GM23338 (cell line): Measurements from ENCODE around the gene DUSP10. TPM values are rescaled to one million over a fixed set of nuclear protein-coding genes. Genes with fewer than 3 reads are reported as not detected.

Source experiments
- ATAC-seq: fragments of 200-7000 bp; cut with Tn5 transposase; 3 replicates; pipeline ENCODE4 v1.9.1; 2020
- DNase-seq: peaks from one replicate; pipeline ENCODE4 v3.0.0-alpha.2; 2015; ENCODE audit warnings: low spot score
- H2AFZ ChIP-seq: fragments of 200-600 bp; sonication (generic); 2 replicates; pipeline ENCODE4 v1.8.0; 2016; ENCODE audit warnings: antibody characterized with exemption, mild to moderate bottlenecking, moderate library complexity
- H3F3A ChIP-seq: fragments of 200-600 bp; sonication (generic); replicated peaks from 2 replicates; pipeline ENCODE4 v1.8.0; 2017; ENCODE audit warnings: antibody characterized with exemption, mixed run types, low read depth
- H3K27ac ChIP-seq: fragments of 200-600 bp; sonication (generic); 2 replicates; pipeline ENCODE4 v1.6.1; 2016; ENCODE audit warnings: low read depth
- H3K27me3 ChIP-seq: fragments of 200-600 bp; sonication (generic); 2 replicates; pipeline ENCODE4 v1.8.0; 2016; ENCODE audit warnings: mild to moderate bottlenecking, mixed run types, moderate library complexity; ENCODE audit not compliant: insufficient read depth
- H3K36me3 ChIP-seq: fragments of 200-600 bp; sonication (generic); 2 replicates; pipeline ENCODE4 v1.8.0; 2016; ENCODE audit warnings: mild to moderate bottlenecking; ENCODE audit not compliant: insufficient read depth
- H3K4me1 ChIP-seq: fragments of 200-600 bp; sonication (generic); 2 replicates; pipeline ENCODE4 v1.8.0; 2016; ENCODE audit warnings: mild to moderate bottlenecking, moderate library complexity; ENCODE audit not compliant: insufficient read depth
- H3K4me2 ChIP-seq: fragments of 200-600 bp; sonication (generic); 2 replicates; pipeline ENCODE4 v1.7.1; 2017; ENCODE audit warnings: mixed run types
- H3K4me3 ChIP-seq: fragments of 200-600 bp; sonication (generic); 2 replicates; pipeline ENCODE4 v1.6.1; 2016; ENCODE audit warnings: mixed run types
- H3K79me2 ChIP-seq: fragments of 200-600 bp; sonication (generic); replicated peaks from 2 replicates; pipeline ENCODE4 v1.8.0; 2017; ENCODE audit warnings: mild to moderate bottlenecking; ENCODE audit not compliant: insufficient read depth
- H3K9me2 ChIP-seq: fragments of 200-600 bp; sonication (generic); 2 replicates; pipeline ENCODE4 v1.8.0; 2017; ENCODE audit not compliant: insufficient read depth
- H4K20me1 ChIP-seq: fragments of 200-600 bp; sonication (generic); replicated peaks from 2 replicates; pipeline ENCODE4 v1.8.0; 2017; ENCODE audit warnings: mild to moderate bottlenecking; ENCODE audit not compliant: insufficient read depth
- H3K27ac Mint-ChIP-seq: 2 replicates; pipeline ENCODE4 v1.8.0; 2020; ENCODE audit warnings: inconsistent platforms, mild to moderate bottlenecking, moderate library complexity, mixed read lengths
- H3K27me3 Mint-ChIP-seq: 3 replicates; pipeline ENCODE4 v1.8.0; 2022; ENCODE audit warnings: low read depth, mild to moderate bottlenecking, moderate library complexity, mixed read lengths, inconsistent platforms; ENCODE audit not compliant: insufficient read depth, poor library complexity
- H3K36me3 Mint-ChIP-seq: 3 replicates; pipeline ENCODE4 v1.8.0; 2021; ENCODE audit warnings: low read depth, mild to moderate bottlenecking, inconsistent platforms, moderate library complexity, mixed read lengths
- H3K4me1 Mint-ChIP-seq: 3 replicates; pipeline ENCODE4 v1.8.0; 2020; ENCODE audit warnings: mild to moderate bottlenecking, inconsistent platforms, mixed read lengths
- H3K4me3 Mint-ChIP-seq: 3 replicates; pipeline ENCODE4 v1.8.0; 2021; ENCODE audit warnings: moderate library complexity, mild to moderate bottlenecking, inconsistent platforms, mixed read lengths
- H3K9me3 Mint-ChIP-seq: 3 replicates; pipeline ENCODE4 v1.8.0; 2020; ENCODE audit warnings: moderate library complexity, mild to moderate bottlenecking, inconsistent platforms, mixed read lengths
- CREB1 ChIP-seq: fragments of 250-450 bp; sonication (Bioruptor Pico); IDR thresholded peaks from 2 replicates; pipeline ENCODE4 v1.5.0; 2020; ENCODE audit warnings: low read depth, mild to moderate bottlenecking, moderate library complexity
- CTCF ChIP-seq, 2 experiments: fragments of 200-600 bp in 1 of 2; sonication (generic) in 1 of 2; conservative IDR thresholded peaks; 2 replicates each; pipeline versions ENCODE4 v1.5.1 to v1.6.1; 2016 to 2017; ENCODE audit warnings: antibody characterized with exemption in 2 of 2, low read depth in 2 of 2, mild to moderate bottlenecking in 2 of 2, moderate library complexity in 1 of 2
- ETS1 ChIP-seq: IDR thresholded peaks from 2 replicates; pipeline ENCODE4 v1.6.1; 2016; ENCODE audit warnings: antibody characterized with exemption
- EZH2 ChIP-seq: fragments of 200-600 bp; sonication (generic); IDR thresholded peaks from one replicate; pipeline ENCODE4 v1.8.0; 2017; ENCODE audit warnings: antibody characterized with exemption, mild to moderate bottlenecking, low read depth; ENCODE audit not compliant: unreplicated experiment
- EZH2phosphoT487 ChIP-seq: fragments of 200-600 bp; sonication (generic); IDR thresholded peaks from one replicate; pipeline ENCODE4 v1.8.1; 2018; ENCODE audit warnings: antibody characterized with exemption; ENCODE audit not compliant: unreplicated experiment
- JUNB ChIP-seq: IDR thresholded peaks from one replicate; pipeline ENCODE4 v1.6.1; 2016; ENCODE audit warnings: antibody characterized with exemption; ENCODE audit not compliant: unreplicated experiment
- NANOG ChIP-seq: IDR thresholded peaks from 2 replicates; pipeline ENCODE4 v1.6.1; 2016; ENCODE audit warnings: antibody characterized with exemption, borderline replicate concordance
- POLR2AphosphoS5 ChIP-seq: IDR thresholded peaks from 2 replicates; pipeline ENCODE4 v1.6.1; 2016; ENCODE audit warnings: antibody characterized with exemption, low read depth
- REST ChIP-seq: IDR thresholded peaks from one replicate; pipeline ENCODE4 v1.6.1; 2018; ENCODE audit warnings: antibody characterized with exemption; ENCODE audit not compliant: unreplicated experiment
- STAT1 ChIP-seq: IDR thresholded peaks from one replicate; pipeline ENCODE4 v1.6.1; 2016; ENCODE audit warnings: antibody characterized with exemption; ENCODE audit not compliant: unreplicated experiment
- ZNF114 ChIP-seq: fragments of 250-450 bp; sonication (Bioruptor Pico); IDR thresholded peaks from 2 replicates; pipeline ENCODE4 v1.5.0; 2020; ENCODE audit warnings: mild to moderate bottlenecking, moderate library complexity
- ZNF331 ChIP-seq: fragments of 250-450 bp; sonication (Bioruptor Pico); IDR thresholded peaks from 2 replicates; pipeline ENCODE4 v1.5.0; 2020; ENCODE audit warnings: low read depth, mild to moderate bottlenecking, moderate library complexity
- ZNF462 ChIP-seq: fragments of 250-450 bp; sonication (Bioruptor Pico); IDR thresholded peaks from 2 replicates; pipeline ENCODE4 v1.5.0; 2020; ENCODE audit warnings: mild to moderate bottlenecking, moderate library complexity
- polyA plus RNA-seq: library from polyadenylated mRNA; unstranded; fragments of >200 nt; fragmentation: Nextera tagmentation; extraction: Ambion mirVana; gene quantifications from 2 replicates; pipeline ENCODE4 v1.2.1, GENCODE V29; 2016
- total RNA-seq: library from RNA; depleted of rRNA; stranded (reverse); fragments of >200 nt; shearing (Covaris generic); gene quantifications from 2 replicates; pipeline ENCODE4 v1.2.3, GENCODE V29; 2014

Gene DUSP10
- total and polyA plus RNA-seq, 2 experiments from 2014 or later = 1.5 to 1.6 TPM

- no peak for ATAC-seq
- no peak overlapping the region for H3K27ac ChIP-seq
- H2AFZ ChIP-seq = no peak overlapping the region
- H3K4me1 Mint-ChIP-seq = no peaks in the 10 kb centered on the region
- H3K36me3 ChIP-seq = no peaks in the 10 kb centered on the region
- DNase-seq = no peak
- H3K9me3 Mint-ChIP-seq = no peaks in the 10 kb centered on the region
- no peaks in the 10 kb centered on the region for H3K27me3 ChIP-seq
- H3K4me3 Mint-ChIP-seq = no peak overlapping the region
- H3K36me3 Mint-ChIP-seq = no peaks in the 10 kb centered on the region
- no peak overlapping the region for H3K4me2 ChIP-seq
- no peaks in the 10 kb centered on the region for H3K9me2 ChIP-seq
- H3K79me2 ChIP-seq = no peaks in the 10 kb centered on the region
- no peak overlapping the region for H3K27ac Mint-ChIP-seq
- no peak overlapping the region for H3K4me3 ChIP-seq
- H3K4me1 ChIP-seq = no peaks in the 10 kb centered on the region
- H3F3A ChIP-seq = no peaks in the 10 kb centered on the region
- TF ChIP-seq ZNF114 (CRISPR knock-in tag) = no peak
- no peak for TF ChIP-seq ZNF462 (CRISPR knock-in tag)
- TF ChIP-seq JUNB = no peak
- no peak for TF ChIP-seq CTCF (conservative IDR thresholded peaks at IDR 0.05; ENCODE audit: low read depth in 2 of 2)
- TF ChIP-seq NANOG = no peak
- no peak for TF ChIP-seq REST
- no peak for TF ChIP-seq STAT1
- TF ChIP-seq EZH2 = no peak
- no peak for TF ChIP-seq POLR2AphosphoS5
- no peak for TF ChIP-seq ZNF331
- TF ChIP-seq ETS1 = no peak
- TF ChIP-seq CREB1 (CRISPR knock-in tag) = no peak
- TF ChIP-seq EZH2phosphoT487 = no peak
- no peaks in the 10 kb centered on the region for H4K20me1 ChIP-seq
- H3K27me3 Mint-ChIP-seq = no peaks in the 10 kb centered on the region
Measured at GRCh38 chr1:221672239-221672645, 69.6 kb downstream of the DUSP10 start.
